Endodermal cell (in vitro differentiated cells): ENCODE data around the gene SLC17A3. TPM values are rescaled to one million over a fixed set of nuclear protein-coding genes. Genes with fewer than 3 reads are reported as not detected.
A peak's percentile ranks its signal among the peaks of the same experiment; 100 is the strongest.

ENCODE experiments used
- DNase-seq: peaks from one replicate; pipeline ENCODE4 v3.0.0-alpha.2; 2017
- H3K27ac ChIP-seq: 2 replicates; pipeline ENCODE4 v1.5.1; 2013; ENCODE audit warnings: mild to moderate bottlenecking, low read depth, low read length, moderate library complexity
- H3K27me3 ChIP-seq: 2 replicates; pipeline ENCODE4 v1.6.1; 2013; ENCODE audit warnings: mild to moderate bottlenecking, low read length, moderate library complexity; ENCODE audit not compliant: insufficient read depth, control insufficient read depth, poor library complexity, severe bottlenecking
- H3K36me3 ChIP-seq: 2 replicates; pipeline ENCODE4 v1.7.0; 2013; ENCODE audit warnings: mild to moderate bottlenecking, low read length, moderate library complexity; ENCODE audit not compliant: control insufficient read depth, insufficient read depth
- H3K4me1 ChIP-seq: one replicate; pipeline ENCODE4 v1.7.0; 2013; ENCODE audit warnings: low read length; ENCODE audit not compliant: control insufficient read depth, insufficient read depth
- H3K4me3 ChIP-seq: 2 replicates; pipeline ENCODE4 v1.5.1; 2013; ENCODE audit warnings: mild to moderate bottlenecking, low read length, moderate library complexity
- H3K9ac ChIP-seq: 2 replicates; pipeline ENCODE4 v1.6.1; 2013; ENCODE audit warnings: mild to moderate bottlenecking, low read length, moderate library complexity; ENCODE audit not compliant: poor library complexity, severe bottlenecking; ENCODE audit errors: extremely low read depth
- H3K9me3 ChIP-seq: 2 replicates; pipeline ENCODE4 v1.6.1; 2013; ENCODE audit warnings: mild to moderate bottlenecking, low read length, moderate library complexity; ENCODE audit not compliant: control insufficient read depth
- H3K27ac Mint-ChIP-seq: 2 replicates; pipeline ENCODE4 v1.8.0; 2020; ENCODE audit warnings: mixed read lengths
- H3K27me3 Mint-ChIP-seq: 2 replicates; pipeline ENCODE4 v1.8.0; 2021; ENCODE audit warnings: mild to moderate bottlenecking, mixed read lengths; ENCODE audit not compliant: insufficient read depth
- H3K36me3 Mint-ChIP-seq: 2 replicates; pipeline ENCODE4 v1.8.0; 2020; ENCODE audit warnings: low read depth, mixed read lengths
- H3K4me1 Mint-ChIP-seq: 2 replicates; pipeline ENCODE4 v1.8.0; 2020; ENCODE audit warnings: mixed read lengths
- H3K4me3 Mint-ChIP-seq: 2 replicates; pipeline ENCODE4 v1.8.0; 2020; ENCODE audit warnings: mild to moderate bottlenecking, moderate library complexity, mixed read lengths
- H3K9me3 Mint-ChIP-seq: 2 replicates; pipeline ENCODE4 v1.8.0; 2020; ENCODE audit warnings: mild to moderate bottlenecking, mixed read lengths
- CTCF ChIP-seq: fragments of 200-600 bp; sonication (generic); conservative IDR thresholded peaks from 2 replicates; pipeline ENCODE4 v1.5.0; 2021; ENCODE audit warnings: antibody characterized with exemption, mild to moderate bottlenecking
- WGBS, 2 experiments: methylation state at CpG; one replicate each; pipeline versions ENCODE4 v1.1.5 to v1.1.7; 2013; ENCODE audit warnings: missing lambda C conversion rate in 2 of 2, mixed read lengths in 1 of 2; ENCODE audit not compliant: insufficient coverage in 1 of 2, insufficient read length in 1 of 2; 5-methylcytosine and 5-hydroxymethylcytosine counted together
- total RNA-seq, 2 donors: library from RNA; stranded (reverse); fragmentation: NEBNext Ultra II Directional in 1 of 2; extraction: Animal tissue kit (Norgen Biotek cat#: 25700) in 1 of 2; gene quantifications; 2 replicates in 1 of 2; 3 replicates in 1 of 2; pipeline ENCODE4 v1.2.1, GENCODE V29; 2021

Gene SLC17A3
- total RNA-seq, 2 donors from 2014 or later: not detected

- Histone ChIP-seq H3K36me3 (no peaks in the 10 kb centered on the region), H3K4me1 (no peaks in the 10 kb centered on the region), H3K9me3 (no peaks in the 10 kb centered on the region), H3K4me3 (no peak overlapping the region), H3K27ac (no peak overlapping the region), H3K9ac (no peak overlapping the region), H3K27me3 (no peaks in the 10 kb centered on the region)
- no peaks in the 10 kb centered on the region for H3K36me3 Mint-ChIP-seq
- H3K4me1 Mint-ChIP-seq: peaks cover under 1% of the 10 kb centered on the region
- H3K27ac Mint-ChIP-seq: no peak overlapping the region
- 94 to 97% methylated on average over 3 to 6 of the region's 6 CpGs for WGBS, 2 experiments
- no peaks in the 10 kb centered on the region for H3K9me3 Mint-ChIP-seq
- H3K27me3 Mint-ChIP-seq: no peaks in the 10 kb centered on the region
- H3K4me3 Mint-ChIP-seq: no peak overlapping the region
- TF ChIP-seq CTCF: no peak
- DNase-seq: no peak
Measured at GRCh38 chr6:25893778-25894177, 19.7 kb upstream of the SLC17A3 start.

GRCh38 chr6:25892877-25893276, 18.8 kb upstream of the SLC17A3 start:
- Histone ChIP-seq H3K4me1 (no peaks in the 10 kb centered on the region), H3K9ac (no peak overlapping the region), H3K9me3 (no peaks in the 10 kb centered on the region), H3K27me3 (no peaks in the 10 kb centered on the region), H3K36me3 (no peaks in the 10 kb centered on the region), H3K4me3 (no peak overlapping the region), H3K27ac (no peak overlapping the region)
- H3K27me3 Mint-ChIP-seq: no peaks in the 10 kb centered on the region
- TF ChIP-seq CTCF: no peak
- no peak for DNase-seq
- H3K9me3 Mint-ChIP-seq: no peaks in the 10 kb centered on the region
- H3K4me3 Mint-ChIP-seq: no peak overlapping the region
- no peaks in the 10 kb centered on the region for H3K36me3 Mint-ChIP-seq
- no peak overlapping the region for H3K27ac Mint-ChIP-seq
- H3K4me1 Mint-ChIP-seq: no peaks in the 10 kb centered on the region

- TF ChIP-seq CTCF: peak; percentile 81
- Histone ChIP-seq H3K36me3 (no peaks in the 10 kb centered on the region), H3K4me3 (no peak overlapping the region), H3K9ac (no peak overlapping the region), H3K9me3 (no peaks in the 10 kb centered on the region), H3K27me3 (no peaks in the 10 kb centered on the region), H3K4me1 (no peaks in the 10 kb centered on the region), H3K27ac (no peak overlapping the region)
- Mint-ChIP-seq H3K4me1 (no peaks in the 10 kb centered on the region), H3K27ac (no peak overlapping the region), H3K36me3 (no peaks in the 10 kb centered on the region), H3K9me3 (no peaks in the 10 kb centered on the region), H3K27me3 (no peaks in the 10 kb centered on the region), H3K4me3 (no peak overlapping the region)
- WGBS, 2 experiments: 67 to 77% methylated on average over 3 to 5 of the region's 5 CpGs
- peak; percentile 64 for DNase-seq
Measured at GRCh38 chr6:25889877-25890853, 16.1 kb upstream of the SLC17A3 start.
